ENCODE results near the gene SDR42E2. TPM values are rescaled to one million over a fixed set of nuclear protein-coding genes. Genes with fewer than 3 reads are reported as not detected.
A peak's percentile ranks its signal among the peaks of the same experiment; 100 is the strongest.

Gene SDR42E2
- total RNA-seq, 2 donors from 2014 or later = not detected

GRCh38 chr16:22188267-22188594 is 25.9 kb downstream of the SDR42E2 start:
- Histone ChIP-seq H3K27ac (peak overlapping the region; percentile 96 to 98), H3K27me3 (replicated peaks; ENCODE audit: insufficient read depth) (no peaks in the 10 kb centered on the region), H3K36me3 (no peaks in the 10 kb centered on the region), H3K4me1 (replicated peaks) (peaks cover 12% of the 10 kb centered on the region), H3K9me3 (no peaks in the 10 kb centered on the region), H3K4me3 (no peak overlapping the region)
- DNase-seq (ENCODE audit: low spot score) = no peak
- 75% methylated on average over 2 of the region's 2 CpGs for WGBS
- TF ChIP-seq POLR2AphosphoS5 (IDR thresholded peaks at IDR 0.05) = no peak
- TF ChIP-seq CTCF (IDR thresholded peaks at IDR 0.05) = no peak
- no peak for TF ChIP-seq POLR2A (IDR thresholded peaks at IDR 0.05)
- intact Hi-C loops (cut with DNase I) = loop anchor here (2.0 to 5.0 kb wide), 3 partner anchors 91 to 183 kb away; no protein-coding TSS in a partner anchor

- 37% methylated on average over 8 of the region's 8 CpGs for WGBS
- TF ChIP-seq POLR2AphosphoS5 (IDR thresholded peaks at IDR 0.05) (peak; percentile 81), CTCF (IDR thresholded peaks at IDR 0.05) (peak; percentile 55 to 90 (median 76)), POLR2A (IDR thresholded peaks at IDR 0.05) (no peak)
- DNase-seq (ENCODE audit: low spot score) = peak; percentile 86
- Histone ChIP-seq H3K27ac (peak overlapping the region; percentile 96 to 98), H3K4me3 (no peak overlapping the region), H3K4me1 (replicated peaks) (peaks cover 12% of the 10 kb centered on the region), H3K27me3 (replicated peaks; ENCODE audit: insufficient read depth) (no peaks in the 10 kb centered on the region), H3K36me3 (no peaks in the 10 kb centered on the region), H3K9me3 (no peaks in the 10 kb centered on the region)
- intact Hi-C loops (cut with DNase I) = loop anchor here (2.0 to 5.0 kb wide), 3 partner anchors 92 to 184 kb away; no protein-coding TSS in a partner anchor
These were observed 26.5 kb downstream of the SDR42E2 start for GRCh38 chr16:22188595-22189442.

GRCh38 chr16:22189473-22190080 is 27.3 kb downstream of the SDR42E2 start:
- H3K36me3 ChIP-seq = no peaks in the 10 kb centered on the region
- DNase-seq (ENCODE audit: low spot score) = peak; percentile 43
- no peaks in the 10 kb centered on the region for H3K27me3 ChIP-seq (replicated peaks; ENCODE audit: insufficient read depth)
- H3K9me3 ChIP-seq = no peaks in the 10 kb centered on the region
- H3K4me1 ChIP-seq (replicated peaks) = peaks cover 12% of the 10 kb centered on the region
- TF ChIP-seq POLR2AphosphoS5 (IDR thresholded peaks at IDR 0.05) (peak; percentile 73), POLR2A (IDR thresholded peaks at IDR 0.05) (no peak), CTCF (IDR thresholded peaks at IDR 0.05) (no peak)
- WGBS = 1% methylated on average over 18 of the region's 18 CpGs
- H3K4me3 ChIP-seq = peak overlapping the region; percentile 68 to 74
- intact Hi-C loops (cut with DNase I) = loop anchor here (2.0 to 10.0 kb wide), 6 partner anchors 92 to 675 kb away; partner anchors contain the start of gene CDR2
- peak overlapping the region; percentile 96 to 98 for H3K27ac ChIP-seq

- TF ChIP-seq POLR2A (IDR thresholded peaks at IDR 0.05) = peak; percentile 92
- peak; percentile 50 for TF ChIP-seq POLR2AphosphoS5 (IDR thresholded peaks at IDR 0.05)
- peak in 2 of 4 experiments; percentile 29 to 39 for TF ChIP-seq CTCF (IDR thresholded peaks at IDR 0.05)
- H3K4me3 ChIP-seq = peak overlapping the region; percentile 68 to 74
- H3K9me3 ChIP-seq = no peaks in the 10 kb centered on the region
- DNase-seq (ENCODE audit: low spot score) = peak; percentile 100
- intact Hi-C loops (cut with DNase I) = loop anchor here (5.0 to 10.0 kb wide), 3 partner anchors 182 to 675 kb away; partner anchors contain the start of gene CDR2
- under 1% methylated on average over 65 of the region's 72 CpGs for WGBS
- H3K36me3 ChIP-seq = no peaks in the 10 kb centered on the region
- H3K27ac ChIP-seq = peak overlapping the region; percentile 96 to 98
- peaks cover 12% of the 10 kb centered on the region for H3K4me1 ChIP-seq (replicated peaks)
- H3K27me3 ChIP-seq (replicated peaks; ENCODE audit: insufficient read depth) = no peaks in the 10 kb centered on the region
These were observed 27.9 kb downstream of the SDR42E2 start for GRCh38 chr16:22190081-22190775.
